Occipital lobe (tissue), 2 donors: ENCODE data around the gene SEC14L3. TPM values are rescaled to one million over a fixed set of nuclear protein-coding genes. Genes with fewer than 3 reads are reported as not detected.

Source experiments
- DNase-seq: peaks from one replicate; lab custom pipeline; 2025; lab: John Stamatoyannopoulos, UW
- total RNA-seq: library from RNA; depleted of rRNA; stranded (reverse); fragments of >200 nt; gene quantifications from one replicate; pipeline ENCODE4 v1.2.3, GENCODE V29; 2014

Gene SEC14L3
- total RNA-seq = not detected

GRCh38 chr22:30471616-30472318 lies at the start of gene SEC14L3:
TSS of gene SEC14L3 (minus strand) at chr22:30472017. CDS start at chr22:30471958, 59 bp downstream.
- DNase-seq = no peak

- DNase-seq = no peak
Measured at GRCh38 chr22:30519842-30520425, 48.1 kb upstream of the SEC14L3 start.

- no peak for DNase-seq
Measured at GRCh38 chr22:30516731-30517130, 44.9 kb upstream of the SEC14L3 start.

- no peak for DNase-seq
Measured at GRCh38 chr22:30516273-30516672, 44.5 kb upstream of the SEC14L3 start.

- DNase-seq = no peak
Measured at GRCh38 chr22:30514252-30514651, 42.4 kb upstream of the SEC14L3 start.

- no peak for DNase-seq
Measured at GRCh38 chr22:30513462-30513861, 41.6 kb upstream of the SEC14L3 start.

GRCh38 chr22:30511911-30512310 lies 40.1 kb upstream of the SEC14L3 start:
- no peak for DNase-seq

- no peak for DNase-seq
Measured at GRCh38 chr22:30511109-30511508, 39.3 kb upstream of the SEC14L3 start.

GRCh38 chr22:30508216-30508615 lies 36.4 kb upstream of the SEC14L3 start:
- no peak for DNase-seq

GRCh38 chr22:30507670-30508069 lies 35.9 kb upstream of the SEC14L3 start:
- DNase-seq = no peak

- DNase-seq = no peak
Measured at GRCh38 chr22:30506507-30506968, 34.7 kb upstream of the SEC14L3 start.

- no peak for DNase-seq
Measured at GRCh38 chr22:30503551-30503950, 31.7 kb upstream of the SEC14L3 start.

- DNase-seq = no peak
Measured at GRCh38 chr22:30502911-30503310, 31.1 kb upstream of the SEC14L3 start.

GRCh38 chr22:30502153-30502552 lies 30.3 kb upstream of the SEC14L3 start:
- no peak for DNase-seq

GRCh38 chr22:30500628-30501027 lies 28.8 kb upstream of the SEC14L3 start:
- DNase-seq = no peak

- no peak for DNase-seq
Measured at GRCh38 chr22:30497466-30498150, 25.8 kb upstream of the SEC14L3 start.

GRCh38 chr22:30495041-30495784 lies 23.4 kb upstream of the SEC14L3 start:
- no peak for DNase-seq

GRCh38 chr22:30492144-30492543 lies 20.3 kb upstream of the SEC14L3 start:
- no peak for DNase-seq

- DNase-seq = no peak
Measured at GRCh38 chr22:30491381-30491780, 19.6 kb upstream of the SEC14L3 start.

GRCh38 chr22:30490399-30490798 lies 18.6 kb upstream of the SEC14L3 start:
- no peak for DNase-seq

GRCh38 chr22:30488121-30488520 lies 16.3 kb upstream of the SEC14L3 start:
- no peak for DNase-seq

GRCh38 chr22:30486661-30487115 lies 14.9 kb upstream of the SEC14L3 start:
- DNase-seq = no peak
